H1 (cell line): ENCODE measurements around the gene MED23. TPM values are rescaled to one million over a fixed set of nuclear protein-coding genes. Genes with fewer than 3 reads are reported as not detected.

Experiments
- ASH2L ChIP-seq: fragments of 200-600, 300-600 bp; sonication (generic); IDR thresholded peaks from one replicate; pipeline ENCODE4 v1.7.1; 2017; ENCODE audit warnings: low read length
- BACH1 ChIP-seq: IDR thresholded peaks from 2 replicates; pipeline ENCODE4 v1.6.1; 2012; ENCODE audit warnings: low read length, improper control_type of control experiment
- BRCA1 ChIP-seq: IDR thresholded peaks from 2 replicates; pipeline ENCODE4 v1.6.1; 2012; ENCODE audit warnings: low read depth, low read length, improper control_type of control experiment
- CBX5 ChIP-seq: fragments of 300-800, 300-1000 bp; sonication (generic); IDR thresholded peaks from 2 replicates; pipeline ENCODE4 v1.7.1; 2016; ENCODE audit warnings: antibody characterized with exemption, low read length, low read depth
- CBX8 ChIP-seq: fragments of 300-800, 300-1000 bp; sonication (generic); IDR thresholded peaks from 2 replicates; pipeline ENCODE4 v1.7.1; 2016; ENCODE audit warnings: low read depth, low read length, borderline replicate concordance
- EP300 ChIP-seq, 2 experiments: IDR thresholded peaks; 1 replicate in 1 of 2; 2 replicates in 1 of 2; pipeline ENCODE4 v1.6.1; 2011 to 2012; ENCODE audit warnings: low read depth in 2 of 2, low read length in 2 of 2, mild to moderate bottlenecking in 2 of 2, borderline replicate concordance in 1 of 2, inconsistent platforms in 1 of 2, moderate library complexity in 1 of 2
- EZH2 ChIP-seq: fragments of 200-600 bp; sonication (generic); IDR thresholded peaks from 2 replicates; pipeline ENCODE4 v1.7.1; 2012; ENCODE audit warnings: low read depth, mild to moderate bottlenecking, moderate library complexity, low read length, inconsistent platforms; ENCODE audit not compliant: severe bottlenecking
- GABPA ChIP-seq: IDR thresholded peaks from 2 replicates; pipeline ENCODE4 v1.6.1; 2011; ENCODE audit warnings: mild to moderate bottlenecking, low read length, moderate library complexity, borderline replicate concordance; ENCODE audit not compliant: insufficient read depth
- GTF2F1 ChIP-seq: IDR thresholded peaks from 2 replicates; pipeline ENCODE4 v1.6.1; 2012; ENCODE audit warnings: low read depth, low read length, improper control_type of control experiment, borderline replicate concordance
- JUND ChIP-seq: IDR thresholded peaks from 2 replicates; pipeline ENCODE4 v1.6.1; 2011; ENCODE audit warnings: mild to moderate bottlenecking, improper control_type of control experiment, low read length
- KDM1A ChIP-seq: fragments of 200-600, 300-600 bp; sonication (generic); IDR thresholded peaks from 2 replicates; pipeline ENCODE4 v1.7.1; 2016; ENCODE audit warnings: mild to moderate bottlenecking, low read length, borderline replicate concordance
- KDM5A ChIP-seq: fragments of 200-600 bp; IDR thresholded peaks from 2 replicates; pipeline ENCODE4 v1.7.1; 2012; ENCODE audit warnings: mild to moderate bottlenecking, low read length, inconsistent platforms, mixed read lengths
- MAFK ChIP-seq: IDR thresholded peaks from 2 replicates; pipeline ENCODE4 v1.6.1; 2012; ENCODE audit warnings: low read depth, mild to moderate bottlenecking, improper control_type of control experiment, low read length
- POLR2A ChIP-seq, 2 experiments: IDR thresholded peaks; 1 replicate in 1 of 2; 2 replicates in 1 of 2; pipeline ENCODE4 v1.6.1; 2011; ENCODE audit warnings: low read depth in 2 of 2, low read length in 2 of 2, mild to moderate bottlenecking in 2 of 2; ENCODE audit errors: control extremely low read depth in 1 of 2
- POU5F1 ChIP-seq: IDR thresholded peaks from 2 replicates; pipeline ENCODE4 v1.6.1; 2011; ENCODE audit warnings: low read depth, mild to moderate bottlenecking, low read length, moderate library complexity
- TAF1 ChIP-seq: IDR thresholded peaks from 2 replicates; pipeline ENCODE4 v1.6.1; 2011; ENCODE audit warnings: mild to moderate bottlenecking, low read depth, low read length
- TBP ChIP-seq: IDR thresholded peaks from 2 replicates; pipeline ENCODE4 v1.6.1; 2011; ENCODE audit warnings: low read depth, low read length, improper control_type of control experiment
- TCF12 ChIP-seq: IDR thresholded peaks from 2 replicates; pipeline ENCODE4 v1.6.1; 2011; ENCODE audit warnings: low read depth, mild to moderate bottlenecking, low read length
- TEAD4 ChIP-seq: IDR thresholded peaks from 2 replicates; pipeline ENCODE4 v1.6.1; 2012; ENCODE audit warnings: low read depth, low read length, inconsistent platforms, mixed read lengths
- USF2 ChIP-seq: IDR thresholded peaks from 2 replicates; pipeline ENCODE4 v1.6.1; 2011; ENCODE audit warnings: low read length, improper control_type of control experiment
- YY1 ChIP-seq: IDR thresholded peaks from 2 replicates; pipeline ENCODE4 v1.6.1; 2011; ENCODE audit warnings: low read depth, mild to moderate bottlenecking, low read length
- polyA plus RNA-seq, 7 experiments: library from polyadenylated mRNA; depleted of rRNA in 3 of 7; stranded (reverse) in 5 of 7; unstranded in 2 of 7; fragments of >200 nt in 5 of 7; fragments of 200-250 nt in 2 of 7; gene quantifications; 1 replicate in 5 of 7; 2 replicates in 1 of 7; 4 replicates in 1 of 7; pipeline versions ENCODE4 v1.2.1 to v1.2.3, GENCODE V29; 2011 to 2013; ENCODE audit warnings: missing spikeins in 2 of 7, mixed read lengths in 2 of 7
- total RNA-seq: library from RNA; stranded (reverse); fragmentation: NEBNext Ultra II Directional; extraction: Animal tissue kit (Norgen Biotek cat#: 25700); gene quantifications from 2 replicates; pipeline ENCODE4 v1.2.1, GENCODE V29; 2021

The MED23 gene
- total and polyA plus RNA-seq, 2 of the 8 experiments (the other 6 are each of a cell fraction or from before 2014, with no cell fraction given), result 10.5 to 13.0 TPM

GRCh38 chr6:131627724-131628682, at the start of gene MED23 (continued):
- TF ChIP-seq ASH2L, result peak; percentile 99
- TF ChIP-seq GABPA, result peak; percentile 100
- peak; percentile 70; the same call in 1 of the 2 replicates for TF ChIP-seq GTF2F1
- TF ChIP-seq TCF12, result 0 out of 2 replicates have a peak, but pooled peaks have one; percentile 31
- TF ChIP-seq CBX8, result no peak
- TF ChIP-seq USF2, result no peak
- peak; percentile 91 for TF ChIP-seq TAF1
- peak; percentile 48; the same call in 1 of the 2 replicates for TF ChIP-seq BRCA1
- peak; percentile 24; the same call in 1 of the 2 replicates for TF ChIP-seq TEAD4
- peak; percentile 44 to 87 for TF ChIP-seq EP300 (IDR thresholded peaks at IDR 0.05; ENCODE audit: borderline replicate concordance in 1 of 2, low read depth in 2 of 2, low read length in 2 of 2)
- TF ChIP-seq EZH2, result no peak
- peak; percentile 66 for TF ChIP-seq YY1
- TF ChIP-seq CBX5, result no peak
- TF ChIP-seq KDM1A, result no peak
- TF ChIP-seq BACH1, result no peak
- no peak for TF ChIP-seq MAFK
- TF ChIP-seq TBP, result peak; percentile 91
- peak in 1 of 2 experiments; percentile 85; a peak in 2 of 3 replicates for TF ChIP-seq POLR2A (IDR thresholded peaks at IDR 0.05; ENCODE audit: control extremely low read depth in 1 of 2, low read depth in 2 of 2, low read length in 2 of 2)
- TF ChIP-seq JUND, result peak; percentile 68; the same call in 1 of the 2 replicates
- peak; percentile 92 for TF ChIP-seq KDM5A
- TF ChIP-seq POU5F1, result 0 out of 2 replicates have a peak, but pooled peaks have one; percentile 33
